Right kidney (tissue), 1 donor: Measurements from ENCODE around the gene PLCXD1.
"Not testable (repeated sequence)": the region's sequence is repeated elsewhere in the genome, so short reads cannot be mapped to it uniquely, and the experiment has no call there.

Experiments
- DNase-seq: peaks from one replicate; pipeline ENCODE4 v3.0.0-alpha.2; 2016

The PLCXD1 gene

DNA sequence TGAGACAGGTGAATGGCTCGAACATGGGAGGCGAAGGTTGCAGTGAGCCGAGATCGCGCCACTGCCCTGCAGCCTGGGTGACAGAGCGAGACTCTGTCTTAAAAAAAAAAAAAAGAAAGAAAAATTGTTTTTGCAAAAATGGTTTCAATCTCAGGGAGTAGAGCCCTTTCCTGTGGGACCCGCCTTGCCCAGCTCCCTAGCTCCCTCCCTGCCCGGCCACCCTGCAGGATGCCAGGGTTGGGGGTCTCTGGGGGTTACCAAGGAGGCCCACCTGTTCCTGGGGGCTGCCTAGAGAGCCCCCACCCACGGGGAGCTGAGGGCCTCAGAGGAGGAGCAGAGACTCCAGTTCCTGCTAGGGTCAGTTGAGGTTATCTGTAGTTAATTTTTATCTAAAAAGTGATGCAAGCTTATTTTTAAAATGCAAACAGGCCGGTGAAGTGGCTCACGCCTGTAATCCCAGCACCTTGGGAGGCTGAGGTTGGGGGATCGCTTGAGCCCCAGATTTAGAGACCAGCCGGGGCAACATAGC lies 18.7 kb upstream of the PLCXD1 start:
- no peak for DNase-seq

- not testable (repeated sequence) for DNase-seq
These were observed 17.2 kb upstream of the PLCXD1 start for GRCh38 chrX:264006-264405.

DNA sequence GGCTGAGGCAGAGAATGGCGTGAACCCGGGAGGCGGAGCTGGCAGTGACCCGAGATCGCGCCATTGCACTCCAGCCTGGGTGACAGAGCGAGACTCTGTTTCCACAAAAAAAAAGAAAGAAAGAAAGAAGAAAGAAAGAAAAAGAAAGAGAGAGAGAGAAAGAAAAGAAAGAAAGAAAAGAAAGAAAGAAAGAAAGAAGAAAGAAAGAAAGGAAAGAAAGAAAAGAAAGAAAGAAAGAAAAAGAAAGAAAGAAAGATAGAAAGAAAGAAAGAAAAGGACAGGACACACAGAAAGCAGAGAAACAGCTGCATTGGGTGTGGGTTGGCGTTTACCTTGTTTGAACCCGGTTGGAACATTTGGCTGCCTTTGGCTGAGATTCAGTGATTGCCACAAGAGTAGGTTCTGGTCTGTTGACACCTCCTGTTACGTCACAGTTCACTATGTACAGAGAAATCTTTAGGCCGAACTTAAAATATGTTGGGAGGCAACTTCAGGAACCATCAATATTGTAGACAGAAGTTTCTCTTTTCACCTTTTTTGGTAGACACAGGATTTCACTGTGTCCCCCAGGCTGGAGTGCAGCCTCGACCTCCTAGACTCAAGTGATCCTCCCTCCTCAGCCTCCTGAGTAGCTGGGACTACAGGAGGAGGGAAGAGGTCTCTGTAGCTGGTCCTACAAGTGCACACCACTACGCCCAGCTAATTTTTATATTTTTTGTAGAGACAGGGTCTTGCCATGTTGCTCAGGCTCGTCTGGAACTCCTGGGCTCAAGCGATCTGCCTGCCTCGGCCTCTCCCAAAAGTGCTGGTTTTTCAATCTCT lies 16.3 kb upstream of the PLCXD1 start:
- no peak for DNase-seq

DNA sequence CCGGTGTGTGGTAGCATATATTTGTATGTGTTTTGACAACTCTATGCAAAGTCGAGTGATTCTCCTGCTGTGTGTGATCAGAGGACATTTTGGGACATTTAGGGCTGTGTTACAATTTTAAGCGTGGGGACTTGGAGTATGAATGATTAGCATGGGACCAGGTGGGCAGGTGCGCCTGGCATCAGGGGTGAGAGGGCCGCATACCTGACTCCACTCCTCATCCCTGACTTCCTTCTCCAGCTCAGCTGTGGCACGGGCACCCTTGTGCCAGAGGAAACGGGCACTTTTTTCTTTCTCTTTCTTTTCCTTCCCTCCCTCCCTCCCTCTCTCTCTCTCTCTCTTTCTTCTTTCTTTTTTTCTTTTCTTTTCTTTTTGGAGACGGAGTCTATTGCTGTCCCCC lies 15.7 kb upstream of the PLCXD1 start:
- no peak for DNase-seq

- no peak for DNase-seq
These were observed 13.4 kb upstream of the PLCXD1 start for GRCh38 chrX:267771-268261.

- no peak for DNase-seq
These were observed 10.3 kb upstream of the PLCXD1 start for GRCh38 chrX:270848-271367.

DNA sequence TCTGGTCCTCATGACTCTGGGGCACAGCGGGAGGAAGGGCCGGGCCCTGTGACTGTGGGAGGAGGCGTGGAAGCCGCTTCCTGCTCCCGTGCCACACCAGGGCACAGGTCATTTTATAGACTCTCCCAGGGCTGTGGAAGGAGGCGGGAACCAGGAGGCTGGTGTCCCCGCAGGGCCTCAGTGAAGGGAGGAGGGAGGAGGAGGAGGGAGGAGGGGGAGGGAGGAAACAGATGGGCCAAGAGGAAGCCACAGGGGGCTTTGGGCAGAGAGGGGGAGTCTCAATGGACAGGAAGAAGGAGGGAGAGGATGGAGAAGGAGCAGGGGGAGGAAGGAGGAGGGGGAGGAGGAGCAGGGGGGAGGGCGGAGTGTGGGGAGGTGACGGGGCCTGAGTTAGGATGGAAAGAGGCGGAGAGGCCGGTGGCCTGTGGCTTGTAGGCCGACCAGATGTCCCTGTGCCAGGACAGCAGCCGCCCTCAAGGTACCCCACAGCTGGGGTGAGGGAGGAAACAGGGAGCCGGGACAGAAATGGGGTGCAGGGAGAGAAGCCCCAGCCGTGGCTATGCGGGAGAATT lies 6.2 kb upstream of the PLCXD1 start:
- DNase-seq = no peak

- peak; percentile 21 for DNase-seq
These were observed 5.7 kb upstream of the PLCXD1 start for GRCh38 chrX:275476-275966.

DNA sequence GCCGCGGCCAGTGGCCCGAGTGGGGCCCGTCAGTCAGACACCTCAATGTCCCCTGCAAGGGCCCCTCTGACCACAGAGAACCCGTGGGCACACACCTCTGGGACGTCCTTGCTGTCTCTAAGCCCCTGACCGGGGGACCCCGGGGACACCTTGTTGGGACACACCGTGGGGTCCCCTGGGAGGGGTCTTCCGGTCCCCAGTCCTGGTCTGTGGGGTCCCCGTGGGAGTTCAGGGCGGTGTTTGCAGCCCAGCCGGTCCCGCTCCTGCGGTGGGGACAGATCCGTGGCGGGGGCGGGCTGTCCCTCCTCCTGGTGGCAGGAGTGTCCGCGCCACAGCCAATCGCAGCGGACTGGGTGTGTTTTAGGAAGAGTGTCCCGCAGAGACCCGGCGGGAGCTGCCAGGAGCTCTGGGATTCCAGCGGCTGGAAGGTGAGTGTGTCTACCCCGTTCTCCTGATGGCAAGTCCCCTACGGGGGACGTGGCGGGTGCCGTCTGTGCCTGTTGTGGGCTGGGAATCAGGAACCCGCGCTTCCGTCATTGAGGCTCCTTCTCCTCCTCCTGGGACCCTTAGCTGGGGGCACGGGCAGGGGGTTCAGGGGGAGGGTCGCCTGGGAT lies 5.1 kb upstream of the PLCXD1 start:
- peak; percentile 71 for DNase-seq

- DNase-seq = no peak
These were observed 4.5 kb upstream of the PLCXD1 start for GRCh38 chrX:276581-277201.

DNA sequence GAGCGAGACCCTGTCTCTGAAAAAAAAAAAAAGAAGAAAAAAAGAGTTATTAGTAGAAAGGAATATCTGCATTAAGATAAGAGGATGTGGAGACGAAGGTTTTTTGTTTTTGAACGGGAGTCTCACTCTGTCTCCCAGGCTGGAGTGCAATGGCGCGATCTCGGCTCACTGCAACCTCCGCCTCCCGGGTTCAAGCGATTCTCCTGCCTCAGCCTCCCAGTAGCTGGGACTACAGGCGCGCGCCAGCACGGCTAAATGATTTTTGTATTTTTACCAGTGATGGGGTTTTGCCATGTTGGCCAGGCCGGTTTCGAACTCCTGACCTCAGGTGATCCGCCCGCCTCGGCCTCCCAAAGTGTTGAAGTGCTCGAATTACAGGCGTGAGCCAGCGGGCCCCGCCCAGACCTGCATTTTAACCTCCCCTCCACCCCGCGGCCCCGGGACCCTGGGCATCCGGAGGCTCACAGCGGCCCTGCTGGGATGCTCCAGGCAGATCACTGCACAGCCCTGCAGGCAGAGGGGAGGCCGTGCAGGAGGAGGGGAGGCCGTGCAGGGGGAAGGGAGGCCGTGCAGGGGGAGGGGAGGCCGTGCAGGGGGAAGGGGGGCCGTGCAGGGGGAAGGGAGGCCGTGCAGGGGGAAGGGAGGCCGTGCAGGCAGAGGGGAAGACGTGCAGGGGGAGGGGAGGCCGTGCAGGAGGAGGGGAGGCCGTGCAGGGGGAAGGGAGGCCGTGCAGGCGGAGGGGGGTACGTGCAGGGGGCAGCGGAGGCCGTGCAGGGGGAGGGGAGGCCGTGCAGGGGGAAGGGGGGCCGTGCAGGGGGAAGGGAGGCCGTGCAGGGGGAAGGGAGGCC lies 1.2 kb upstream of the PLCXD1 start:
- DNase-seq = not testable (repeated sequence)

GRCh38 chrX:280722-281121 lies 459 bp upstream of the PLCXD1 start:
- DNase-seq = not testable (repeated sequence)

DNA sequence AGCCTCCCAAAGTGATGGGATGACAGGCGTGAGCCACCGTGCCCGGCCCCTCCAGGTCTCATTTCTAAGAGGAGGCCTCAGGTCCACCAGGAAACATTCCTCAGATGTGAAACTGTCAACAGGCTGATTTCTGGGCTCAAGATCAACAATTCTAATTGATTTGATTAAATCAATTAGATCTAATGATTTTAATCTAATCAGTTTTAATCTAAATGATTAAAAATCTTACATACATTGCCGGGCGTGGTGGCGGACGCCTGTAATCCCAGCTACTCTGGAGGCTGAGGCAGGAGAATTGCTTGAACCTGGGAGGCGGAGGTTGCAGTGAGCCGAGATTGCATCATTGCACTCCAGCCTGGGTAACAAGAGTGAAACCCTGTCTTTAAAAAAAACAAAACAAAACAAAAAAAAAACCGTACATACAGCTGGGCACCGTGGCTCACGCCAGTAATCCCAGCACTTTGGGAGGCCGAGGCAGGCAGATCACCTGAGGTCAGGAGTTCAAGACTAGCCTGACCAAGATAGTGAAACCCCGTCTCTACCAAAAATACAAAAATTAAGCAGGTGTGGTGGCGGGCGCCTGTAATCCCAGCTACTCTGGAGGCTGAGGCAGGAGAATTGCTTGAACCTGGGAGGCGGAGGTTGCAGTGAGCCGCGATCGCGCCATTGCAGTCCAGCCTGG lies 960 bp downstream of the PLCXD1 start:
- not testable (repeated sequence) for DNase-seq

DNA sequence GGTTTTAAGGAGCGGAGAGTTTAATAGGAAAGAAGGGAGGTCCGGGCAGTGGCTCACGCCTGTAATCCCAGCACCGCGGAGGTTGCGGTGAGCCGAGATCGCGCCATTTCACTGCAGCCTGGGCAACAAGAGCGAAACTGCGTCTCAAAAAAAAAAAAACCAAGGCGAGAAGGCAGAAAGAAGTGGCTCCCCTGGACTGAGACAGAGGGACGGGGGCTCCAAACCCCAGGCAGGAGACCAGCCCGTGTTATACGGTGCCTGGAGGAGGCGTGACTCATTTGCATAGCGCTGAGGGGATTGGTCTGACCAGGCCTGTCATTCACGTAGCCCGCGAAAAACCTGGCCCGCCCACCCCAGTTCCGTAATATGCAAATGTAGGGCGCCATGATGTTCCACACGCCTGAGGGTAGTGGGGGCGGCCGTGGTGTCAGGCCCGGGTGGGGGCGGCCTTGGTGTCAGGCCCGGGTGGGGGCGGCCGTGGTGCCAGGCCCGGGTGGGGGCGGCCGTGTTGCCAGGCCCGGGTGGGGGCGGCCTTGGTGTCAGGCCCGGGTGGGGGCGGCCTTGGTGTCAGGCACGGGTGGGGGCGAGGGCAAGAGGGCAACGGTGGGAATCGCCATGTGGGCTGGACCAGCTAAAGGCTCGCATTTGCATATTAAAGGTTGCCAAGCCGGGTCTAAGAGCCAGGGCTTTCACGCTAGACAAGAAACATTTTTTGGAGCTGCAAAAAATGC lies 2.1 kb downstream of the PLCXD1 start:
- DNase-seq = peak; percentile 76

- DNase-seq = no peak
These were observed 4.0 kb downstream of the PLCXD1 start for GRCh38 chrX:285076-285677.

- DNase-seq = no peak
These were observed 6.5 kb downstream of the PLCXD1 start for GRCh38 chrX:287670-288069.

- no peak for DNase-seq
These were observed 7.4 kb downstream of the PLCXD1 start for GRCh38 chrX:288561-288991.

DNA sequence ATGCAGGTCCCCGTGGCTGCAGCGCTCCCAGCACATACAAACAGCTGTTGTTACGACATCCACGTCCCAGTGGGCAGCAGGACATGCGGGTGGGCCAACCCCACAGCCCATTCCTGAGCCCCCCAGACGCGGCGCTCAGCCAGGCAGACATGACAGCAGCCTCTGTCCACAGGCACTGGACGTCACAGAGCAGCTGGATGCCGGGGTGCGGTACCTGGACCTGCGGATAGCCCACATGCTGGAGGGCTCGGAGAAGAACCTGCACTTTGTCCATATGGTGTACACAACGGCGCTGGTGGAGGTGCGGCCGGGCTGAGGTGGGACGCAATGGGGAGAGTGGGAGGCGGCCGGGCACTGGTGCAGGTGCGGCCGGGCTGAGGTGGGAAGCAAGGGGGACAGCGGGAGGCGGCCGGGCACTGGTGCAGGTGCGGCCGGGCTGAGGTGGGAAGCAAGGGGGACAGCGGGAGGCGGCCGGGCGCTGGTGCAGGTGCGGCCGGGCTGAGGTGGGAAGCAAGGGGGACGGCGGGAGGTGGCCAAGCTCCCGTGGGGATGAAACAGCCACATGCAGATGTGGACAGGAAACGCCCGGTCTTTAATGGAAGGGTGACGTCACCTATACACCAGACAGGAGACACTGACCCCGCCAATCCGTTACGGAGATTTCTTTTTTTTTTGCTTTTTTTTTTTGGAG lies 9.4 kb downstream of the PLCXD1 start:
- no peak for DNase-seq

DNA sequence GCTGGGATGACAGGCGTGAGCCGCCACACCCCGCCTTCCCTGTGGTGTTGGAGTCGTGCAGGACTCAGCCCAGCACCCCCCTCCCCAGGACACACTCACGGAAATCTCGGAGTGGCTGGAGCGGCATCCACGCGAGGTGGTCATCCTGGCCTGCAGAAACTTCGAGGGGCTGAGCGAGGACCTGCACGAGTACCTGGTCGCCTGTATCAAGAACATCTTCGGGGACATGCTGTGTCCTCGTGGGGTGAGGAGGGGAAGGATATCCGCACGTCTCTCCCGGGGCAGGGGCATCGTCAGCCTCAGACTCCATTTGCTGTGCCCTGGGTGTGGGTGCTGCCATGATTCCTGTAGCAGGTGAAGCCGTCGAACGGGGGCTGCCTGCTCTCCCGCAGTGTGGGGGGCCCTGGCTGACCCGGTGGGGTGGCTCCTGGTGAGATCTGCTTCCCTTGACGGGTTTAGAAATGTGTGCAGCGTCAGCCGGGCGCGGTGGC lies 10.3 kb downstream of the PLCXD1 start:
- DNase-seq = no peak
